HG03571 (cell line): ENCODE data around the gene SRRM5.
"Not testable (repeated sequence)": the region's sequence is repeated elsewhere in the genome, so short reads cannot be mapped to it uniquely, and the experiment has no call there.

Experiments used
- ATAC-seq: cut with Tn5 transposase; IDR thresholded peaks from one replicate; pipeline ENCODE4 v1.9.1; 2021; ENCODE audit not compliant: unreplicated experiment

SRRM5 gene, protein sequence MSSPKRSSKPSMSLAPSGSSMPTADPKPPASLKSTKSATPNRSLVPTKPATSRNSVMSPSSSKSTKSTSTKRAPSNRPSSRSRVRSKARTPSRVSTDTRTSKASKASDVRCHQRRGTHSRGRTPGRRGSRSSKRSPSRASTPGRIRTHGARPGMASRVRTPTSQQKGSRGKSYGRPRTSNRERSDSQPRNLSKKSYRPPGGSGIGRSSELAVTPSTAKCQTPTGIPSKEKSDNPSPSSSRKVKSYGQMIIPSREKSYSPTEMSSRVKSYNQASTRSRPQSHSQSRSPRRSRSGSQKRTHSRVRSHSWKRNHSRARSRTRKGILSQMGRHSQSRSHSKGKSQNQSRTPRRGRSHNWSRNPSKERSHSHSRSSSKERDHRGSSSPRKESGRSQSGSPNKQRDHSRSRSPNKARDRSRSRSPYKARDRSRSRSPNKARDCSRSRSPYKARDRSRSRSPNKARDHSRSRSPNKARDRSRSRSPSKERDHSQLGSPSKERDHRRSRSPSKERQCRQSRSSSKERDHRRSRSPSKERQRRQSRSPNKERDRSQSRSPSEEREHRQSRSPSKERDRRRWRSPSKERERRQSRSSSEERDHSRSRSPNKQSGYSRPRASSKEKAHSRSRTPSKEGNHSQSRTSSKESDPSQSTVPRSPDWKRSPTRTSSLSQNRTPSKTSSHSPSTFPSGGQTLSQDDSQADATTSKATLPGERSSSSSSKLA

DNA sequence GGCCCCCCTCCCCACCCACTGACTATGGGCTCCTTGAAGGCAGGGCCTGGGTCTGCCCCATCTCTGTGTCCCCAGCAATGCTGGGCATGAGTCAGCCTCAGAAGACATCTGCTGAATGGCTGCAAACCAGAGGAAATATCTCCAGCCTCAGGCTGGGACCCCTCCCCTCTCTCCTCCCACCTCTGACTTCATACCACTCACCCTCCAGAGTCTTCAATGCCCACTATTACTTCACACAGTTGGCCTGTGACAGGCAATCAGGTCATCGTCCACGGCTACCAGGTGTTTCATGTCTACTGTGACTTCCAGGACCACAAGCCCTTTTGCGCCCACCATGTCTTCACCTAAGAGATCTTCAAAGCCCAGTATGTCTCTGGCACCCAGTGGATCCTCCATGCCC lies at the start of gene SRRM5:
Gene SRRM5, plus strand, starts transcription at position 301 of the 400 bp plus-strand sequence. Its CDS starts 34 bp downstream, at position 335.
- ATAC-seq: no peak

DNA sequence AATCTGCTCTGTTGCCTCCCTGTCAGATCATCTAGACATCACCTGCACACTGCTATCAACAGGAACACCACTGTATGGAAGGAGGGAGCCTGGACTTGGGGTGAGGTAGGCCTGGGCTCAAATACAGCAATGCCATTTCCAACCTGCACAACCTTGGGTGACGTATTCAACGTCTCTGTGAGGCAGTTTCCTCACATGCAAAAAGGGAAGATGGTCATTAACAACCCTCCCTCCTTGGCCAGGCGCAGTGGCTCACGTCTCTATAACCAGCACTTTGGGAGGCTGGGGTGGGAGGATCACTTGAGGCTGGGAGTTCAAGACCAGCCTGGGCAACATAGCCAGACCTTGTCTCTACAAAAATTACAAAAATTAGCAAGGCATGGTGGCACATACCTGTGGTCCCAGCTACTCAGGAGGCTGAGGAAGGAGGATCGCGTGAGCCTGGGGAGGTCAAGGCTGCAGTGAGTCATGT lies 49.6 kb upstream of the SRRM5 start:
- ATAC-seq: no peak

DNA sequence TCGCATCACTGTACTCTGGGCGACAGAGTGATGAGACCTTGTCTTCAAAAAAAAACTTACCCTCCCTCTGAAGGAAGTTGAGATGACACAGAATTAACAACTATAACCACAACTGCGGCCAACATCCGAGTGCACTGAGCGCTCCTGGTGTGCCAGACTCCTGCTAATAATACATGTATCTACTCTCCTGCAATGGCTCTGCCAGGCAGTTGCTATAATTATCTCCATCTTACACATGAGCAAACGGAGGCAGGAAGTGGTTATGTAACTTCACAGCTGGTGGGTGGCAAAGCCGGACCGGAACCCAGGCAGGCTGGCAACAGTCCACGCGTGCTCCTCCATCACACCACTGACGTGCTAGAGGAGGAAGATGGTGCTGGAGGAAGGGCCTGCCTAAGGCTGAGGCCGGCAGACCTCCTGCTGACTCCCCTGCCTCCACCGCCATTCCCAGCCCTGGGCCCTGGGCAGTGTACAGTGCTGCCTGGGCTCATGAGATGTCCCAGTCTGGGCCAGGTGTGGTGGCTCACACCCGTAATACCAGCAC lies 49.1 kb upstream of the SRRM5 start:
- ATAC-seq: no peak

DNA sequence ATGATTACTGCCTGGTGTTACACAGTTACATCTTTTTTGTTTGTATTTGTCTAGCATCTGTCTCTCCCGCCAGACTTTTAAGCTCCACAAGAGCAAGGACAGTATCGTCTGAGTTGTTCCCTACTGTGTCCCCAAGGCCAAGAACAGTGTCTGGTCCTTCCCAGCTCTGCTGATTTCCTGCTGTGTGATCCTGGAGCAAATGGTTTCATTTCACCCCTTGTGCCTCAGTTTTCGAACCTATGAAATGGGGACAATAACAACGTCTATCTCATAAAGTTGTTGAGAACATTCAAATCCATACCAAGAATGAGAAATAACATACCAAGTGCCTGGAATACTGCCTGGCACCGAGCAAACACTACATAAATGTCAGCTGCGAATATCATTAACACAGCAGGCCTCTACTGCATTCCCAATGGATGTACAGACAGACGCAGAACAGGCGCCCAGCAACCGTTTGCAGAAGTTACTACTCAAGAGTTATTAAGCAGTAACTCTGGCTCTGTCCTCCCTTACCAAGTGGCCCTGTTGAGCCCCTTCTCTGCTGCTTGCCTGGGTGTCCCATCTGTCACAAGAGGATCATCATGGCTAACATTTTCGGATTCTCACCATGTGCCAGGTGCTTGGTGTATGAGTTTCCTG lies 48.0 kb upstream of the SRRM5 start:
- ATAC-seq: no peak

DNA sequence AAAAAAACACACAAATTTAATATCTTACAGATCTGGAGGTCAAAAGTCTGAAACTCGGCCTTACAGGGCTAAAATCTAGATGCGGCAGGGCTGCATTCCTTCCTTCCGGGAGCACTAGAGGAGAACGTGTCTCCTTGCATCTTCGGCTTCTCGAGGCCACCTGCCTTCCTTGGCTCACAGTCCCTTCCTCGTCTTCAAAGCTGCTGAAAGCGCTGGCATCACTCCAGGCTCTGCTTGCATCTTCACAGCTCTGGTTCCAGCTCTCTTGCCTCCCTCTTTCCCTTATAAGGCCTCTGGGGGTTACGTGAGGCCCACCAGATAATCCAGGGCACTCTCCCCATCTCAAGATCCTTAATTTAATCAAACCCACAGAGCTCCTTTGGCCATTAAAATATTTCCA lies 47.1 kb upstream of the SRRM5 start:
- ATAC-seq: no peak

DNA sequence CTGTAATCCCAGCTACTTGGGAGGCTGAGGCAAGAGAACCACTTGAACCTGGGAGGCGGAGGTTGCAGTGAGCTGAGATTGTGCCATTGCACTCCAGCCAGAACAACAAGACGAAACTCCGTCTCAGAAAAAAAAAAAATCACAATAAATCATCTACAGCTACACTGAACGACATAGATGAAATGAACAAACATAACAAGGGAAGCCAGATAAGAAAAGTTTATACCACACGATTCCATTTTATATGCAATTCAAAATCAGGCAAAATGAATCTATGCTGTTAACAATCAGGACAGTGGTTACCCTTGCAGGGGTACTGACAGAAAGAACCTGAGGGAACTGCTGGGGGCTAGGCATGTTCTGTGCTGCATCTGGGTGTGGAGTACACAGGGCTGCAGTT lies 42.2 kb upstream of the SRRM5 start:
- ATAC-seq: no peak

DNA sequence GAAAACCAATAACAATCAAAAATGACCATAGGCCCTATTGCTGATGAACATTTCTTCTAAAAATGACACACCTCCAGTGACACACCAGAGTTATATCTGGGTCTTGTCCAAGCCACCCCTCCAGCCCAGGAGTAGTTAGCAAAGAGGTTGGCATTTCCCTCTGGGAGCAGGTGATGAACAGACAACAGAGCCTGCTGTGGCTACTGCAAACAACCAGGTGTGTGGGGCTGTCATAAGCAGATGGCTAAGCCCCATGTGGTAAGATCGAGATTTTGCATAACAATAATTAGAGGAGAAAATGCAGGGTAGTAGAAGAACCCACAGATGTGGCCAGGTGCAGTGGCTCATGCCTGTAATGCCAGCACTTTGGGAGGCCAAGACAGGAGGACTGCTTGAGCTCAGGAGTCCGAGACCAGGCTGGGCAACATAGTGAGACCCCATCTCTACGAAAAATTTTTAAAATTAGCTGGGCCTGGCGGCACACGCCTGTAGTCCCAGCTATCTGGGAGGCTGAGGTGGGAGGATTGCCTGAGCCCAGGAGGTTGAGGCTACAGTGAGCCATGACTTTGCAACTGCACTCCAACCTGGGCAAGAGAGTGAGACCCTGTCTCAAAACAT lies 41.6 kb upstream of the SRRM5 start:
- no peak for ATAC-seq

DNA sequence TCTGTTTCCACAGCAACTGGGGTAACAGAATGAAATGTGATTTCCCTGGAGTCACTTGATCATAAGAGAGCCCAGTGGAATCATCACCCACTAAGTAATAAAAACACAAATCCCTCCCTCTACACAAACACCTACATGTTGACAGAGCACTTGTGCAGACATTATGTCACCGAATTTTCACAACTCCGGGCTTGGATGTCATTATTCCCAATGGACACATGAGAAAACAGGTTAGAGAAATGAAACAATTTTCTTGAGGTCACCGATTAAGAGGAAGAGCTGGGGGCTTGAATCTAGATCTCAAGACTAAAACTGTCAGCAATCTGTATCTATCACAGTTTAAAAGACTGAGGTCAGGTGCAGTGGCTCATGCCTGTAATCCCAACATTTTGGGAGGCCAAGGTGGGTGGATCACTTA lies 39.7 kb upstream of the SRRM5 start:
- no peak for ATAC-seq

DNA sequence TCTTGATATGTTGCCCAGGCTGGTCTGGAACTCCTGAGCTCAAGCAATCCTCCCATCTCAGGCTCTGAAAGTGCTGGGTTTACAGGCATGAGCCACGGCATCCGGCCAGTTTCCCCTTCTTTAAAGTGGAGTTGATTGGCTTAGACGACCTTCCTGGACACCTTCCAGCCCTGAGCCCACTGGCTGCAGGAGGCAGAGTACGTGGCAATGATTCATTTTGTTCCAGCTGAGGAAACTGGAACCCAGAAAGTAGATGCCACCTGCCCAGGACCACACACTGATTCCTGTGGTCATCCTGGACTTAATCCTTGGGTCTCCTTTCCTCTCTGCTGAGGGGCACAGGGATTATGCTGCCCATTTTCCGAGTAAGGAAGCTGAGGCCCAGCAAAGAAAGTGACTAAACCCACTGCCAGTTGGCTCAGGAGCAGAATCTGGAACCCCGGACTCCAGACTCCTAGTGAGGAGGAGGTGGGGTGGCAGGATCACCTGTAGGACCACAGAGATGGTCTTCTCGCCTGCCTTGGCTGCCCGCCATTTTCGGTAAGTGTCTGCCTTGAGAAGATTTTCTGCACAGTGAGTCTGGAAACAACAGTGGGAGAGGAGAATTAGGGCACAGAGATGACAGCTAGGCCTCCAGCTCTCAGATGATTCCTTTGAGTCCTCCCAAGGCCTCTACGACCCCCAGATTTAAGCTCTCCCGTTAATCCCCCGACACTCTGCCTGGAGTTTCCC lies 37.3 kb upstream of the SRRM5 start:
- no peak for ATAC-seq

DNA sequence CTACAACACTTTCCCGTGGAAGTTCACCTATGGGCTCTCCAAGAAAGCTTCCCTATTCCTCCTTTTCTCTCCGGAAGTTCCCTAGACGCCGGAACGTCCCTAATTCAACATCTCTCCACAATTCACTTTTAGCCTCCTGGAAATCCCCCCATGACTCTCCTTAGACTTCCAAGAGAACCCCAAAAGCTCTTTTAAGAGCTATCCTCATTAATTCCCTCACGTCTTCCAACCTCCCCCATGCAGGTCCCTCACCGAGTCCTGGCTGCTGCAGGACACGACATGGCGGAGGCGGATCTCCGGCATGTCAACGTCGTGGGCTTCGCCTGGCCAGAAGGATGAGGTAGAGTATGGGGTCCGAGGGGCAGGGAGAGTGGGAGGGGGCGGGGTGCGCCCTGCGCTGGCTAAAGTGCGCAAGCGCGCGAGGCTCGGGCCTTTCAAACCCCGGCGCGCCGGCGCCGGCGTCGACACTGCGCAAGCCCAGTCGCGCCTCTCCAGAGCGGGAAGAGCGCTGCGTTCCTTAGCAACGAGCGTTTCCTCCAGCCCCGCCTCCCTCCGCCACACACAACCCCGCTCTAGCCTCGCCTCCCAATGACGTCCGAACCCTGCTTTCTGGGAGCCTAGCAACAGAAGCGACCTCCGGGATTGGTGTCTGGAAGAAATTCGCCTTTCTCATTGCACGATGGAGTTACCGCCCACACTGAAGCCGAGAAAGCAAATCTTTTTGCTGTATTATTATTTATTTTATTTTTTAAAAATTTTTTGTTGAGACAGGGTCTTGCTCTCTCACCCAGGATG lies 36.5 kb upstream of the SRRM5 start, which contains the start of the genes PINLYP and XRCC1:
Gene PINLYP, plus strand, starts transcription at position 646 of the 795 bp plus-strand sequence. CDS start 1,391 bp downstream, outside the sequence.
Gene XRCC1, minus strand, starts transcription at position 372 of the 795 bp plus-strand sequence. Its CDS starts 69 bp downstream, at position 303.
- ATAC-seq: peak; percentile 90

DNA sequence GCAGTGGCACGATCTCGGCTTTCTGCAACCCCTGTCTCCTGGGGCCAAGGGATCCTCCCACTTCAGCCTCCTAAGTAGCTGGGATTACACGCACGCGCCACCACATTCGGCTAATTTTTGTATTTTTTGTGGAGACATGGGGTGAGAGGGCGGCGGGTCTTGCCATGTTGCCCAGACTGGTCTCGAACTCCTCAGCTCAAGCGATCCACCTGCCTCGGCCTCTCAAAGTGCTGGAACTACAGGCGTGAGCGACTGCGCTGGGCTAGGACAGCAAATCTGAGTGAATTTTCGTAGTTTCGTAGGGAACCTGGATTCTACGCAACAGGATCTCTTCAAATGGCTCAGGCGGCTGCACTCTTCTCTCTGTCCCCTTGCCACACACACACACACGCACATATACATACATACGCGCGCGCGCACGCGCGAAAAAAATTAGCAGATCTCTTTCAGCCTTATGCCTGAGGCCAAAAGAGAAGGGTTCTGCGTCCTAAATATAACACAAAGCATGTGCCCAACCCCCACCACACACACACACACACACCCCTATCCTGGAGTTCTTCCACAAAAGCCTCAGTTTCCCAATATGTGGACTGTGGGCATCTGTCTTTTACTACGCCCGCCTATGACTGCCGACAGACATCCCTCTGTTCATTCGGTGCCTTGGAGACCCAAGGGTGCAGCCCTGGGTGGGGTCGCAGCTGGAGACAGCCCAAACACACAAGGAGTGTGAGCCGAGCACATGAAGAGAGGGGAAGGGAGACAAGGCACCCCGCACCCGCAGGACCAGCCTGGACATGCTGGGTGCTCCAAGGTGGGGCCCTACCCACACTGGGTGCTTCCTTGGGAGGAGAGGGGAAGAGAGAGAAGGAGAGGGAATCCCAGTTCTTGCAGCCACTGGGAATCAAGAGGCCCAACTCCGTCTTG lies 35.7 kb upstream of the SRRM5 start:
- no peak for ATAC-seq

DNA sequence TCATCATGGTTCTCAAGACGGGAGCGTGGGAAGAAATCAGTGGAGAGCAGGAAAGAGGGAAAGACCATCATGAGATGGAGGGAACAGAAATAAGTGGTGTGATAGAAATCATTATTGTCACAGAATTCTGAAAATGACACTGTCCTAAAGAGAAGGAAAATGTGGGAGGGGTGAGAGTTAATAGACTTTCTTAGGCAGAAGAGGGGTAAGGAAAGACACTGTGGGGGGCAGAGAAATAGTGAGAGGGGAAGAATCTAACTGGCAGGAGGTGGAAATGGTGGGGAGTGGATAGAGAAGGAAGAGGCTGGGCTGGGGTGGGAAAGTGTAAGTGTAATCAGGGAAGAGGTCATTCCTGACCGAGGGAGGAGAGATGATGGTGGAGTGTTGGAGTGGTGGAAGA lies 33.1 kb upstream of the SRRM5 start:
- ATAC-seq: no peak

DNA sequence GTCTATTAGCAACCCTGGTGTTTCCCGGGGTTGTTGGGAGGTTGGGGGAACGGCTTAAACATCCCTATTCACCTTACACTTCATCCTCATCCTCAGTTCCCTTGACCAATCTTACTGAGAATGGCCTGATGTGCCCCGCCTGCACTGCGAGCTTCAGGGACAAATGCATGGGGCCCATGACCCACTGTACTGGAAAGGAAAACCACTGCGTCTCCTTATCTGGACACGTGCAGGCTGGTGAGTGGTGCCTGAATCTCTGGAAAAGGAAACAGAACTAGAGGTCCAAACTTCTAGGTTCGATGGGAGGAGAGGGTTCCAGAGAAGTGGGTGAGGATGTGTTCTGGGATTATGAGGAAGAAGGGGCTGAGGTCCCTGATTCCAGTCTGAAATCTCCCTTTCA lies 30.4 kb upstream of the SRRM5 start:
- ATAC-seq: no peak

DNA sequence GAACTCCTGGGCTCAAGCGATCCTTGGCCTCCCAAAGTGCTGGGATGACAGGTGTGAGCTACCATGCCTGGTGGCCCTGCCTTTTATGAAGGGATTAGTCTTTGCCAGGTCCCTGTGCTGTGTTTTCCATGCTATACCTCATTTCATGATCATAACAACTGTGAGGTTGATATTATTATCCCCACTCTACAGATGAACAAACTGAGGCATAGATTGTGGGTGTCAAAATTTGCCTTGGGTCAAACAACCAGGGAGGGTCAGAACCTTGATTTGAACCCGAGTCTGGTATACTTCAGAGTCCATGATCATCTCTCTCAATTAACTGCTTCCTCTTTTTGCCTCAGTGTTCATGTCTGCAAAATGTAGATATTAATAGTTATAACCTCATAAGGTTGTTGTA lies 29.4 kb upstream of the SRRM5 start:
- no peak for ATAC-seq

DNA sequence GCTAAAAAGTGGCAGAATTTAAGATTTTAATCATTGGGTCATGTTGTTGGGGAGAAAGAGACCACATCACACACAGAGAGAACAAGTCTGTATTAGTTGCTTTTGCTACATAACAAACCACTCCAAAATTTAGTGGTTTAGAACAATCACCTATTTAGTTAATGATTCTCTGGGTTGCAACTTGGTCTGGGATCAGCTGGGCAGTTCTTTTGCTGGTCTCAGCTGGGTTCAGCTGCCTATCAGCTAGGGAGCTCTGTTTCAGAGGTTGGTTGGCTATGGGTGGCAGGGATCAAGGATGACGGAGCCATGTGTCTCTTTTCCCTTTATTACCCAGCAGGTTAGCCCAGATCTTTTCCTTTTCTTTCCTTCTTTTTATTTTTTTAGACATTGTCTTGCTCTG lies 27.4 kb upstream of the SRRM5 start:
- peak; percentile 32 for ATAC-seq

DNA sequence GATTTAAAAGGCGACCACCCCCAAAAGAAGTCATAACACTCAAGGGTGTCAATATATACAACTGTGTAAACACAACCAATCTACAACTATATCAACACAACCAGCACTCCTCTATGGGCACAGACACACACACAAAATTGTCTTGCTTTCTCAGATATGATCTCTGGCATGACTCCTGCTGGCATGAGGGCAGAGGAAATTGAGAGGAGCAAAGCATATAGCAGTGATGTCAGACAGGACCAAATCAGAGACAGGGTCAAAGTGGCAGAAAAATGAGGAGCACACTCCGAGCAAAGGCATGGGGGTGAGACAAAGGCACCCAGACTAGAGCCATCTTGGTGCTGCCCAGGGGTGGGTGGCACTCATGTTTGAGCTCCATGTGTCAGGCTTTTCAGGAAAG lies 25.5 kb upstream of the SRRM5 start:
- no peak for ATAC-seq

DNA sequence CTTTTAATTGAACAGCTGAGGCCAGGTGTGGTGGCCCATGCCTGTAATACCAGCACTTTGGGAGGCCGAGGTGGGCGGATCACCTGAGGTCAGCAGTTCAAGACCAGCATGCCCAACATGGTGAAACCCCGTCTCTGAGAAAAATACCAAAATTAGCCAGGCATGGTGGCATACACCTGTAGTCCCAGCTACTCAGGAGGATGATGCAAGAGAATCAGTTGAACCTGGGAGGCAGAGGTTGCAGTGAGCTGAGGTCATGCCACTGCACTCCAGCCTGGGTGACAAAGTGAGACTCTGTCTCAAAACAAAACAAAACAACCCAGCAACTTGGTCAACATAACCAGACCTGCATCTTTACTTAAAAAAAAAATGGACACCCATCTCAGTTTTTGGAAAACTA lies 24.9 kb upstream of the SRRM5 start:
- not testable (repeated sequence) for ATAC-seq

DNA sequence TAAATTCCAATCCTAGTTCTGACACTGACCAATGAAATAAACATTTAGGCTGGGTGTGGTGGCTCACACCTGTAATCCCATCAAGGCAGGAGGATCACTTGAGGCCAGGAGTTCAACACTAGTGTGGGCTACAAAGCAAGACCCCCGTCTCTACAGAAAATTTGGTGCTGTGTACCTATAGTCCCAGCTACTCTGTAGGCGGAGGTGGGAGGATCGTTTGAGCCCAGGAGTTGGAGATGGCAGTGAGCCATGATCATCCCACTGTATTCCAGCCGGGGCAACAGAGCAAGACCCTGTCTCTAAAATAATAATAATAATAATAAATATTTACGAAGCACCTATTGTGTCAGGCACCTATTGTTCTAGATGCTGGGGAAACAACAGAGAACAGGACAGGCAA lies 22.6 kb upstream of the SRRM5 start:
- no peak for ATAC-seq
